GM12878 (cell line): ENCODE data around the gene ACER3. TPM values are rescaled to one million over a fixed set of nuclear protein-coding genes. Genes with fewer than 3 reads are reported as not detected.

ENCODE experiments used
- ATAC-seq: fragments of 200-7000 bp; cut with Tn5 transposase; 3 replicates; pipeline ENCODE4 v1.9.1; 2020; ENCODE audit warnings: mild to moderate bottlenecking, moderate library complexity
- BruUV-seq: library from RNA; stranded (reverse); fragments of 400-500 nt; replicated peaks from 2 replicates; lab custom pipeline; 2021; lab: Mats Ljungman, UMichigan
- CTCF ChIA-PET: fragments of 300-600 bp; sonication (Branson Sonifier 250); formaldehyde crosslinking; extraction: SDS; loops from one replicate; lab custom pipeline; 2021; ENCODE audit warnings: inconsistent platforms; lab: Yijun Ruan, JAX
- POLR2A ChIA-PET: fragments of 350-600 bp; formaldehyde crosslinking; extraction: SDS; loops from one replicate; lab custom pipeline; 2021; ENCODE audit warnings: inconsistent platforms; lab: Charles Lee
- RAD21 ChIA-PET: fragments of 300-600 bp; sonication (Branson Sonifier 250); formaldehyde crosslinking; loops from one replicate; lab custom pipeline; 2023; ENCODE audit warnings: antibody characterized with exemption; ENCODE audit not compliant: unreplicated experiment; lab: Charles Lee
- SMC1A ChIA-PET: fragments of 300-600 bp; sonication (Branson Sonifier 250); formaldehyde crosslinking; loops from one replicate; lab custom pipeline; 2023; ENCODE audit not compliant: unreplicated experiment, uncharacterized antibody; lab: Charles Lee
- DNase-seq: peaks from one replicate; pipeline ENCODE4 v3.0.0-alpha.2; 2011; ENCODE audit warnings: low read depth, low spot score
- FAIRE-seq: peaks from 3 replicates; lab custom pipeline; 2011; peaks lifted over from hg19 to GRCh38; lab: Jason Lieb, UNC
- H2AFZ ChIP-seq: 2 replicates; pipeline ENCODE4 v1.6.0; 2011; ENCODE audit warnings: low read depth, low read length, control low read depth; ENCODE audit not compliant: control insufficient read depth
- H3K27ac ChIP-seq: 2 replicates; pipeline ENCODE4 v1.5.1; 2011; ENCODE audit warnings: control low read depth; ENCODE audit not compliant: control insufficient read depth, insufficient read depth
- H3K27me3 ChIP-seq, 2 experiments: replicated peaks in 1 of 2; 2 replicates each; pipeline versions ENCODE4 v1.6.0 to v1.6.1; 2011; ENCODE audit warnings: low read length in 1 of 2; ENCODE audit not compliant: control insufficient read depth in 2 of 2, insufficient read depth in 2 of 2
- H3K36me3 ChIP-seq, 2 experiments: 2 replicates each; pipeline ENCODE4 v1.5.1; 2011; ENCODE audit warnings: low read length in 1 of 2; ENCODE audit not compliant: control insufficient read depth in 2 of 2, insufficient read depth in 2 of 2
- H3K4me1 ChIP-seq: 2 replicates; pipeline ENCODE4 v1.6.1; 2011; ENCODE audit warnings: mild to moderate bottlenecking, low read length, moderate library complexity, mixed read lengths; ENCODE audit not compliant: control insufficient read depth, insufficient read depth
- H3K4me2 ChIP-seq: 2 replicates; pipeline ENCODE4 v1.6.0; 2011; ENCODE audit warnings: control low read depth; ENCODE audit not compliant: control insufficient read depth, insufficient read depth
- H3K4me3 ChIP-seq: fragments of 200-600 bp; sonication (generic); 2 replicates; pipeline ENCODE4 v1.5.1; 2016
- H3K79me2 ChIP-seq: 2 replicates; pipeline ENCODE4 v1.6.0; 2011; ENCODE audit warnings: low read length; ENCODE audit not compliant: control insufficient read depth, insufficient read depth
- H3K9ac ChIP-seq: 2 replicates; pipeline ENCODE4 v1.8.0; 2011; ENCODE audit warnings: low read length, control low read depth, mixed read lengths; ENCODE audit not compliant: control insufficient read depth, insufficient read depth
- H3K9me3 ChIP-seq: replicated peaks from 3 replicates; pipeline ENCODE4 v1.5.1; 2011; ENCODE audit warnings: mild to moderate bottlenecking, low read length; ENCODE audit not compliant: control insufficient read depth, insufficient read depth
- H4K20me1 ChIP-seq: 2 replicates; pipeline ENCODE4 v1.6.0; 2011; ENCODE audit not compliant: control insufficient read depth, insufficient read depth
- BCL11A ChIP-seq: IDR thresholded peaks from 2 replicates; pipeline ENCODE4 v1.6.1; 2011; ENCODE audit warnings: low read depth, low read length
- CBFB ChIP-seq: IDR thresholded peaks from 2 replicates; pipeline ENCODE4 v1.6.1; 2016; ENCODE audit warnings: antibody characterized with exemption, low read depth
- CREB1 ChIP-seq: IDR thresholded peaks from 2 replicates; pipeline ENCODE4 v1.6.1; 2012; ENCODE audit warnings: low read depth, mild to moderate bottlenecking, inconsistent platforms
- IKZF1 ChIP-seq: fragments of 450-650 bp; conservative IDR thresholded peaks from 2 replicates; pipeline ENCODE4 v1.6.1; 2017; ENCODE audit warnings: antibody characterized with exemption, mild to moderate bottlenecking
- IRF5 ChIP-seq: fragments of 450-650 bp; IDR thresholded peaks from 2 replicates; pipeline ENCODE4 v1.6.1; 2017; ENCODE audit warnings: borderline replicate concordance
- KLF5 ChIP-seq: fragments of 450-650 bp; IDR thresholded peaks from 2 replicates; pipeline ENCODE4 v1.6.1; 2014; ENCODE audit warnings: mild to moderate bottlenecking; ENCODE audit not compliant: partially characterized antibody
- MYB ChIP-seq: fragments of 150-350 bp; IDR thresholded peaks from 2 replicates; pipeline ENCODE4 v1.6.1; 2014; ENCODE audit warnings: mild to moderate bottlenecking, low read depth, low read length, borderline replicate concordance
- NFYA ChIP-seq: IDR thresholded peaks from 2 replicates; pipeline ENCODE4 v1.6.1; 2011; ENCODE audit warnings: low read depth, mild to moderate bottlenecking, low read length, improper control_type of control experiment, borderline replicate concordance
- PAX8 ChIP-seq: fragments of 450-650 bp; IDR thresholded peaks from 2 replicates; pipeline ENCODE4 v1.6.1; 2017; ENCODE audit warnings: mild to moderate bottlenecking, moderate library complexity
- POLR2A ChIP-seq: IDR thresholded peaks from 2 replicates; pipeline ENCODE4 v1.6.1; 2011; ENCODE audit warnings: low read depth, mild to moderate bottlenecking, low read length
- POLR2AphosphoS2 ChIP-seq: IDR thresholded peaks from 2 replicates; pipeline ENCODE4 v1.6.1; 2011; ENCODE audit warnings: low read depth, mild to moderate bottlenecking, low read length, improper control_type of control experiment, moderate library complexity
- RELB ChIP-seq: fragments of 450-650 bp; IDR thresholded peaks from 2 replicates; pipeline ENCODE4 v1.6.1; 2017; ENCODE audit warnings: low read depth, mild to moderate bottlenecking, moderate library complexity
- SIN3A ChIP-seq: IDR thresholded peaks from 2 replicates; pipeline ENCODE4 v1.6.1; 2012; ENCODE audit warnings: low read depth, low read length, improper control_type of control experiment
- SKIL ChIP-seq: fragments of 450-650 bp; IDR thresholded peaks from 2 replicates; pipeline ENCODE4 v1.6.1; 2017; ENCODE audit warnings: mild to moderate bottlenecking, low read depth, inconsistent platforms; ENCODE audit not compliant: poor library complexity, severe bottlenecking
- SMAD5 ChIP-seq: IDR thresholded peaks from 2 replicates; pipeline ENCODE4 v1.6.1; 2016; ENCODE audit warnings: antibody characterized with exemption, low read depth
- SREBF2 ChIP-seq: IDR thresholded peaks from 2 replicates; pipeline ENCODE4 v1.6.1; 2012; ENCODE audit warnings: mild to moderate bottlenecking, low read length
- ZBTB4 ChIP-seq: fragments of 450-650 bp; formaldehyde crosslinking; IDR thresholded peaks from 2 replicates; pipeline ENCODE4 v1.4.0; 2022; ENCODE audit warnings: mild to moderate bottlenecking, moderate library complexity
- WGBS: methylation state at CpG from one replicate; pipeline ENCODE4 v1.1.6; 2016; ENCODE audit warnings: low lambda C conversion rate; ENCODE audit not compliant: insufficient replicate concordance, insufficient coverage; ENCODE audit errors: missing lambda C conversion rate; 5-methylcytosine and 5-hydroxymethylcytosine counted together
- in situ Hi-C: fragments of 300-500 bp; cut with MboI; formaldehyde crosslinking; loops from 9 replicates; pipeline ENCODE4 v1.14.3; 2018; ENCODE audit warnings: mixed read lengths
- intact Hi-C: fragments of 100-400 bp; cut with micrococcal nuclease; formaldehyde crosslinking; loops from one replicate; pipeline ENCODE4 v1.14.2; 2022; ENCODE audit not compliant: unreplicated experiment
- polyA plus RNA-seq, 11 experiments: library from polyadenylated mRNA; depleted of rRNA in 4 of 11; unstranded in 6 of 11; stranded (reverse) in 5 of 11; fragments of >200 nt; fragmentation: Nextera tagmentation in 4 of 11; fragmentation: Illumina TruSeq in 1 of 11; extraction: Ambion mirVana in 4 of 11; extraction: Trizol in 1 of 11; gene quantifications; 1 replicate in 1 of 11; 2 replicates in 10 of 11; pipeline versions ENCODE4 v1.2.1 to v1.2.3, GENCODE V29; 2011 to 2016; ENCODE audit warnings: inconsistent platforms in 2 of 11, missing spikeins in 2 of 11, low read depth in 1 of 11
- total RNA-seq, 4 experiments: library from RNA; depleted of rRNA in 3 of 4; stranded (reverse); fragments of >200 nt in 3 of 4; fragmentation: Illumina TruSeq in 1 of 4; extraction: Trizol in 1 of 4; gene quantifications; 2 replicates each; pipeline versions ENCODE4 v1.2.1 to v1.2.3, GENCODE V29; 2013 to 2021

Gene ACER3
- total and polyA plus RNA-seq, 10 of the 15 experiments (the other 5 are each of a cell fraction or from before 2014, with no cell fraction given), result 2.8 to 17.4 (median 10.3) TPM

- DNase-seq, result no peak
- no TSS peak for BruUV-seq
These were observed 210.4 kb downstream of the ACER3 start for GRCh38 chr11:77071077-77071476.

More at GRCh38 chr11:77071077-77071476, 210.4 kb downstream of the ACER3 start:
- ChIA-PET RAD21 (no interaction called here), SMC1A (no interaction called here)
- Histone ChIP-seq H3K36me3 (no peaks in the 10 kb centered on the region), H3K27me3 (peaks cover 0 to 1% of the 10 kb centered on the region in 2 experiments; a peak in 2 of 4 replicates), H3K4me1 (peaks cover 1% of the 10 kb centered on the region)
- intact Hi-C loops, result no loop called here
- TF ChIP-seq RELB, result no peak
- no peak for TF ChIP-seq SKIL
- no peak for TF ChIP-seq CREB1
- no peak for TF ChIP-seq IRF5
- TF ChIP-seq SREBF2, result no peak
- TF ChIP-seq IKZF1, result no peak
- no peak for TF ChIP-seq KLF5
- TF ChIP-seq POLR2AphosphoS2, result no peak
- TF ChIP-seq ZBTB4 (CRISPR knock-in tag), result no peak
- TF ChIP-seq MYB, result no peak
- TF ChIP-seq BCL11A, result no peak
- no peak for TF ChIP-seq SIN3A
- TF ChIP-seq SMAD5, result no peak
- TF ChIP-seq PAX8, result no peak
- TF ChIP-seq POLR2A, result no peak
- TF ChIP-seq NFYA, result no peak
- no peak for TF ChIP-seq CBFB
- TF ChIP-seq, all 136 proteins: peak for 0
- Histone ChIP-seq H2AFZ (no peak overlapping the region), H3K9ac (no peak overlapping the region), H4K20me1 (no peaks in the 10 kb centered on the region), H3K79me2 (no peaks in the 10 kb centered on the region), H3K4me2 (no peak overlapping the region), H3K4me3 (no peak overlapping the region), H3K27ac (no peak overlapping the region), H3K9me3 (no peaks in the 10 kb centered on the region)
- ChIA-PET POLR2A (no interaction called here), CTCF (no interaction called here)
- in situ Hi-C loops, result no loop called here
- FAIRE-seq (no peak), ATAC-seq (no peak)
- 31% methylated on average over 7 of the region's 7 CpGs for WGBS
